ENCODE data around the gene RNF128.
"Not testable (repeated sequence)": the region's sequence is repeated elsewhere in the genome, so short reads cannot be mapped to it uniquely, and the experiment has no call there.

DNA sequence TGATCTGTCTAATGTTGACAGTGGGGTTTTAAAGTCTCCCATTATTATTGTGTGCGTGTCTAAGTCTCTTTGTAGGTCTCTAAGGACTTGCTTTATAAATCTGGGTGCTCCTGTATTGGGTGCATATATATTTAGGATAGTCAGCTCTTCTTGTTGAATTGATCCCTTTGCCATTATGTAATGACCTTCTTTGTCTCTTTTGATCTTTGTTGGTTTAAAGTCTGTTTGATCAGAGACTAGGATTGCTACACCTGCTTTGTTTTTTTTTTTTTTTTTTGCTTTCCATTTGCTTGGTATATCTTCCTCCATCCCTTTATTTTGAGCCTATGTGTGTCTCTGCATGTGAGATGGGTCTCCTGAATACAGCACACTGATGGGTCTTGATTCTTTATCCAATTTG, 42.8 kb downstream of the RNF128 start:
- TF ChIP-seq EZH2 (IDR thresholded peaks at IDR 0.05; ENCODE audit: borderline replicate concordance, insufficient read depth, low read depth, low read length, poor library complexity, severe bottlenecking): not testable (repeated sequence)
- TF ChIP-seq, protein P1, sequence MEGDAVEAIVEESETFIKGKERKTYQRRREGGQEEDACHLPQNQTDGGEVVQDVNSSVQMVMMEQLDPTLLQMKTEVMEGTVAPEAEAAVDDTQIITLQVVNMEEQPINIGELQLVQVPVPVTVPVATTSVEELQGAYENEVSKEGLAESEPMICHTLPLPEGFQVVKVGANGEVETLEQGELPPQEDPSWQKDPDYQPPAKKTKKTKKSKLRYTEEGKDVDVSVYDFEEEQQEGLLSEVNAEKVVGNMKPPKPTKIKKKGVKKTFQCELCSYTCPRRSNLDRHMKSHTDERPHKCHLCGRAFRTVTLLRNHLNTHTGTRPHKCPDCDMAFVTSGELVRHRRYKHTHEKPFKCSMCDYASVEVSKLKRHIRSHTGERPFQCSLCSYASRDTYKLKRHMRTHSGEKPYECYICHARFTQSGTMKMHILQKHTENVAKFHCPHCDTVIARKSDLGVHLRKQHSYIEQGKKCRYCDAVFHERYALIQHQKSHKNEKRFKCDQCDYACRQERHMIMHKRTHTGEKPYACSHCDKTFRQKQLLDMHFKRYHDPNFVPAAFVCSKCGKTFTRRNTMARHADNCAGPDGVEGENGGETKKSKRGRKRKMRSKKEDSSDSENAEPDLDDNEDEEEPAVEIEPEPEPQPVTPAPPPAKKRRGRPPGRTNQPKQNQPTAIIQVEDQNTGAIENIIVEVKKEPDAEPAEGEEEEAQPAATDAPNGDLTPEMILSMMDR (IDR thresholded peaks at IDR 0.05): not testable (repeated sequence)

Data from B cell (primary cell).